AG08395 (cell line): Measurements from ENCODE around the gene PTGFR.

ENCODE experiments used
- DNase-seq: peaks from one replicate; pipeline ENCODE4 v3.0.0; 2012; ENCODE audit warnings: mixed read lengths, low spot score

PTGFR gene

GRCh38 chr1:78520843-78521242, 30.1 kb downstream of the PTGFR start:
- DNase-seq: no peak

GRCh38 chr1:78522136-78522535, 31.4 kb downstream of the PTGFR start:
- DNase-seq: no peak

GRCh38 chr1:78526496-78526895, 35.7 kb downstream of the PTGFR start:
- no peak for DNase-seq

DNA sequence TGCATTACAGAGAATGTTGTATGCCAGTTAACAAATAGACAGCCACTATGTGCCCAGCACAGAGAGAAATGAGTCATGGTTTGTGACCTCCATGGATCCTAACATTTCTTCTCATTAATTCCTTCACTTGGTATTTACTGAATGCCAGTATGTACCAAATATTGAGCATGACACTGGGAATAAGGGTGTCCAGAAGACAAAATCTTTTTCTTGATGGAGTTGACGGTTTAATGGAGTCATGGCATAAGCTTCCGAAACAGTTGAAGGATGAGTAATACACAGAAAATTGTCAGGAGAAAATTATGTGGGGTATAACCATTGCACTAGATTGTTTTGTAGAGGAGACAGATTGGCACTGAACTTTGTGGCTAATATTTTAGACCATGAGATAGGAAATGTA, 36.9 kb downstream of the PTGFR start:
- peak; percentile 27 for DNase-seq

DNA sequence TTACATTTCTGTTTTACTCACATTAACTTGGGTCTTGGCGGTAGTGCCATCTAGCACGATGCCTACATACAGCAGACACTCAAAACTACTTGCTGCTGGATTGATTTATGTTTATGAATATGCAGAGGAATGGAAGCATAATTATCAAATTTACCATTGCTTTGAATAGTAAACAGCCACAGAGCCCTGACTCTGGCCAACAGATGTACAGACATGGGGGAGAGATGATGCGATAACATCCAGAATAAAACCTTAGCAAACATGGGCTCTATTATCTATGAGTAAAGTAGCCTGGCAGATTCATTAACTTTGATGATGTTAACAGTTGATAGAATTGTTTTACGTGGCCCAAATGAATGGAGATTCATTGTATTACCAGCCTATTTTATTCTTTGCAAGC, 42.8 kb downstream of the PTGFR start:
- no peak for DNase-seq

GRCh38 chr1:78535286-78535685, 44.5 kb downstream of the PTGFR start:
- no peak for DNase-seq

DNA sequence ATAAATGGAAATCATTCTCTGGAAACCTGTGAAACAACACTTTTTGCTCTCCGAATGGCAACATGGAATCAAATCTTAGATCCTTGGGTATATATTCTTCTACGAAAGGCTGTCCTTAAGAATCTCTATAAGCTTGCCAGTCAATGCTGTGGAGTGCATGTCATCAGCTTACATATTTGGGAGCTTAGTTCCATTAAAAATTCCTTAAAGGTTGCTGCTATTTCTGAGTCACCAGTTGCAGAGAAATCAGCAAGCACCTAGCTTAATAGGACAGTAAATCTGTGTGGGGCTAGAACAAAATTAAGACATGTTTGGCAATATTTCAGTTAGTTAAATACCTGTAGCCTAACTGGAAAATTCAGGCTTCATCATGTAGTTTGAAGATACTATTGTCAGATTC, 45.7 kb downstream of the PTGFR start:
- DNase-seq: peak; percentile 29

GRCh38 chr1:78540048-78540447, 49.3 kb downstream of the PTGFR start:
- no peak for DNase-seq

DNA sequence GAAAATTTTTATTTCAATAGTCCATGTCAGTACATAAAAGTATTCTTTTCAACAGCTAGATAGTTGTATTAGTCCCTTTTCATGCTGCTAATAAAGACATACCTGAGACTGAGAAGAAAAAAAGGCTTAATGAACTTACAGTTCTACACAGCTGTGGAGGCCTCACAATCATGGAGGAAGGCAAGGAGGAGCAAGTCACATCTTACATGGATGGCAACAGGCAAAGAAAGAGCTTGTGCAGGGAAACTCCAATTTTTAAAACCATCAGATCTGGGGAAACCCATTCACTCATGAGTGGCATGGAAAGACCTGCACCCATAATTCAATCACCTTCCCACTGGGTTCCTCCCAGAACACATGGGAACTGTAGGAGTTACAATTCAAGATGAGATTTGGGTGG, 50.7 kb downstream of the PTGFR start:
- DNase-seq: no peak

GRCh38 chr1:78543941-78544643, 53.3 kb downstream of the PTGFR start:
- peak; percentile 26 for DNase-seq

- DNase-seq: no peak
Observed at GRCh38 chr1:78547081-78547480, 56.3 kb downstream of the PTGFR start.

- no peak for DNase-seq
Observed at GRCh38 chr1:78549331-78549730, 58.6 kb downstream of the PTGFR start.

- no peak for DNase-seq
Observed at GRCh38 chr1:78549891-78550290, 59.1 kb downstream of the PTGFR start.

- DNase-seq: no peak
Observed at GRCh38 chr1:78553859-78554258, 63.1 kb downstream of the PTGFR start.

- DNase-seq: no peak
Observed at GRCh38 chr1:78554840-78555239, 64.1 kb downstream of the PTGFR start.

DNA sequence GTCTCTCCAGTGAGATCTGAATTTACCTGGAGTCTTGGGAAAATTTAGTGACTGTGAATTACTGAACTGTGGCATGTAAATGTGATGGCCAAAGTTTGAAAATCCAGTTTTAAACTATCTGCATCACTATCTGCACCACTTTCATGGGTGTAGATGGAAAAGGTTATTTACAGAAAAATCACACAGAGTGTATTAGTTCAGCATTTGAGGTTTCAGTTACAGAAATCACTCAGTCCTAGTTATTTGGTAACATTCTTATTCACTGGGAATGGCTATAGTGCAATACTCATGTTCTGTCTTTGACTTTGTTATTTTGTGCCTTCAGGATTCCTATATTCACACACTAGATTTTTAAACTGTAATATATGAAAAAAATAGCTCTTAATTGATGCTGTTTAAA, 68.9 kb downstream of the PTGFR start:
- no peak for DNase-seq

GRCh38 chr1:78560811-78561210, 70.0 kb downstream of the PTGFR start:
- no peak for DNase-seq

DNA sequence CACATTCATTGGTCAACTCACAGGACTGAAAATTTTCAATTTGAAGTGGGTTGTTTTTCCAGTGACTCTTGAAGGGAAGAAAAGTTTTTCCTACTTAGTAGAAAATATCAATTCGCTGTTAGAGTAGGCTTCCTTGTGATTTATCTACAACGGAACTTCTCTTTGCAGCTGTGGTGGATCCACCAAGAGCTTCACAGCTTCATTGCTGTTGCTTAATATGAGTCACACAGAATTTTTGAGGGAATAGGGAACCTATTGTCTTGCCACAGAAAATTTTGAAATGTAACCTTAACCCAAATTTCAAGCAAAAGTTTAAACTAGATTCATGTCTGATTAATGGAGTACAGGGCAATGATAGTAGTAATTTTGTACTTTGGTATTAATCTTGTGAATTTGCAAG, 71.1 kb downstream of the PTGFR start:
- no peak for DNase-seq

DNA sequence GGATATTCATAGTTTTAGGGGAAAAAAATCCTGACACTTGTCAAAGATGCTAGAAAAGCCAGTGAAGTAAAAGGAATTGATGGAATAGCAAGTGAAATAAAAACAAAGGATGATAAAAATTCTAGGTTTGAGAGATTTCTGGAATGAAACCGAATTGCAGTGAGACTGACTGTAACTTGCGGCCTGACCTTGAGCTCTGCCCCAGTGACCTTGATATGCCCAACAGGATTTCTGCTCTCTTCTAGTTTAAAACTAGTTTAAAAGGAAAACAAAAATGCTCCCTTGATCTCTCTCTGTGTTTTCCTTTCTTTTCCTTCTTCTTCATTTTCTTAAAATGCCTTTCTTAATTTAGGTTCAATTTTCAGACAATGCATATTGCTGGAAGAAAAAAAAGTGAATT, 74.6 kb downstream of the PTGFR start:
- no peak for DNase-seq

DNA sequence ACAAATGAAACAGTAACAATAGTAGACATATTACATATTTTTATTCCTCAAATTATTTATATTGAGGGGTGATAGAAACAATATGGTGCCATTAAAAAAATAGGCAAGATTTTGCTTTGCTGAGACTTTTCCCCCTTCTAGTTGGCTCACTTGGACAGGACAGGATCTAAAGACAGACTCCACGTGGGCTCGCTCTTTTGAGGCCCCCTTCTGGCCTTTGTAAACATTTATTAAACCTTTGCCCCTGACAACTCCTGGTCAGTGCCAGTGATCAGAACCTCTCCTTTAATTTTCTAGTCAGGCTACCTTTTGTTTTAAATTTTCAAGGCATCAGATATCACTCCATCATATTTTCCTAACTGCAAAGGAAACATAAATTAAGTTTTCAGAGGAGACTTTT, 79.8 kb downstream of the PTGFR start:
- no peak for DNase-seq

DNA sequence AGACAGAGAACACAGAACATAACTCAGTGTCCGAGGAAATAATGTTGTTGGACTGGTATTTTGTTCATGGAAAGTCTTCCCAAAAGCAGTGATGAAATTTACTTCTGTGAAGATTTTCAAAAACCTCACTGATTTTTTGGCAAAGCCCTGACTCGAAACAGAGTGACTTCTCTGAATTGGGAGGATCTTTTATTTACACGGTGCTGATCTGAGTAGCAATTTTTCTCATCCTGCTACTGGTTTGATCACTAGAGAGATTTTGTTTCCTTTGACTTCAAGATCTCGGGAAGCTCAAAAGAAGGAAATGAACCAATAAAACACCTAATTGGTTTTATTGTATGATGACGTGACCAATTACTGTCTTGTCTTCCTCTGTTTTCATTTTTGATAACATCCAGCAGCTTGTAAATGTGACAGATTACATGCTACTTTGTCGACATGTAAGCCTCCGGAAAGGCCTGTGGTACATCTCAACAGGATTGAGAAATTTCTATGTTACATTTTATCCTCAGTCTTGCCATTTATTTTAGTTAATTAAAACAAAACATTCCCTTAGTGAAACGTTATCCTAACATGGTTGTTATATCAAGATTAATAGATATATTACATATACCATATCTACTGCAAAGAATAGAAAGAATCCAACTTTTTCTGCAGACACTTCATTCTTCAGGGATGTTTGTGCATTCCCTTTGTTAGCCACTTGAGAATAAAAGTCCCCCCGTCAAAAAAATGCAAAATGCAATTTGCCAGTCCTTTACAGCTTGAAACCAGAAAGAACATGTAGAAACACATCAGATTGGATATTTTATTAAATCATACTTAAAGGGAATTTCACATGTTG, 86.7 kb downstream of the PTGFR start:
- peak; percentile 11 for DNase-seq

GRCh38 chr1:78586572-78586971, 95.8 kb downstream of the PTGFR start:
- DNase-seq: peak; percentile 40

DNA sequence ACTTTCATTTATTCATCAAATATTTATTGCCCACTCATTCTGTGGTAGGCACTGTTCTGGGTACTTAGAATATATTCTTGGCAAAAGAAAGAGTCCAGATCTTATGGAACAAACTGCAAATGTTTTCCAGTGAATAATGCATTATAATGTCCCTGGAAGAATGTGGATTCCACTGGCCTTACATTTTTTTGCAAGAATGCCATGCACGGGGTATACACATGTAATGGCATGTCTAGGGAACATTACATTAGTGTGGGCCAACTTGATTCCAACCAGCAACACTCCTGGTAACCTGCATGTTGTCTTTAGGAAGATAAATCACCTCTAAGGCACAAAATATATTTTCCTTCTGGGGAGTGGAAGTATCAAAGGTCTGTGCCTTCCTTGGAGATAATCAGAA, 96.4 kb downstream of the PTGFR start:
- DNase-seq: no peak
